Right atrium auricular region (tissue), 2 donors: ENCODE results near the gene IPO11. TPM values are rescaled to one million over a fixed set of nuclear protein-coding genes. Genes with fewer than 3 reads are reported as not detected.

Experiments
- DNase-seq: peaks from one replicate; pipeline ENCODE4 v3.0.0-alpha.2; 2019; ENCODE audit warnings: low spot score
- H3K27ac ChIP-seq, 2 donors: fragments of 200-600 bp; sonication (generic); 1 replicate in 1 of 2; 2 replicates in 1 of 2; pipeline ENCODE4 v1.5.1; 2016 to 2019
- H3K27me3 ChIP-seq, 2 donors: fragments of 200-600 bp; sonication (generic); one replicate each; pipeline versions ENCODE4 v1.5.1 to v1.6.0; 2017 to 2019
- H3K36me3 ChIP-seq: fragments of 200-600 bp; sonication (generic); one replicate; pipeline ENCODE4 v1.5.1; 2016
- H3K4me1 ChIP-seq, 2 donors: fragments of 200-600 bp; sonication (generic); one replicate each; pipeline versions ENCODE4 v1.5.1 to v1.6.0; 2017 to 2019
- H3K4me3 ChIP-seq, 2 donors: fragments of 200-600 bp; sonication (generic); 1 replicate in 1 of 2; 2 replicates in 1 of 2; pipeline ENCODE4 v1.5.1; 2017 to 2019; ENCODE audit warnings: mild to moderate bottlenecking in 1 of 2, moderate library complexity in 1 of 2
- H3K9me3 ChIP-seq, 2 donors: fragments of 200-600 bp; sonication (generic); one replicate each; pipeline ENCODE4 v1.5.1; 2019
- CTCF ChIP-seq, 2 donors: fragments of 200-600 bp; sonication (generic); IDR thresholded peaks; one replicate each; pipeline ENCODE4 v1.5.1; 2019; ENCODE audit warnings: antibody characterized with exemption in 2 of 2
- total RNA-seq, 2 donors: library from RNA; depleted of rRNA; stranded (reverse); fragments of >200 nt; gene quantifications; one replicate each; pipeline ENCODE4 v1.1.0, GENCODE V29; 2016

Gene IPO11
- total RNA-seq, 2 donors from 2014 or later: 19.2 to 24.6 TPM

GRCh38 chr5:62585751-62586150 is 173.2 kb downstream of the IPO11 start:
- H3K4me1 ChIP-seq: no peaks in the 10 kb centered on the region
- no peaks in the 10 kb centered on the region for H3K36me3 ChIP-seq
- DNase-seq: no peak
- no peak overlapping the region for H3K4me3 ChIP-seq
- H3K27ac ChIP-seq: no peak overlapping the region
- no peaks in the 10 kb centered on the region for H3K27me3 ChIP-seq
- no peak for TF ChIP-seq CTCF (IDR thresholded peaks at IDR 0.05)
- H3K9me3 ChIP-seq: no peaks in the 10 kb centered on the region

GRCh38 chr5:62587737-62588136 is 175.2 kb downstream of the IPO11 start:
- no peaks in the 10 kb centered on the region for H3K4me1 ChIP-seq
- no peaks in the 10 kb centered on the region for H3K27me3 ChIP-seq
- no peak overlapping the region for H3K27ac ChIP-seq
- H3K9me3 ChIP-seq: no peaks in the 10 kb centered on the region
- no peak overlapping the region for H3K4me3 ChIP-seq
- no peak for DNase-seq
- TF ChIP-seq CTCF (IDR thresholded peaks at IDR 0.05): no peak
- H3K36me3 ChIP-seq: no peaks in the 10 kb centered on the region

DNA sequence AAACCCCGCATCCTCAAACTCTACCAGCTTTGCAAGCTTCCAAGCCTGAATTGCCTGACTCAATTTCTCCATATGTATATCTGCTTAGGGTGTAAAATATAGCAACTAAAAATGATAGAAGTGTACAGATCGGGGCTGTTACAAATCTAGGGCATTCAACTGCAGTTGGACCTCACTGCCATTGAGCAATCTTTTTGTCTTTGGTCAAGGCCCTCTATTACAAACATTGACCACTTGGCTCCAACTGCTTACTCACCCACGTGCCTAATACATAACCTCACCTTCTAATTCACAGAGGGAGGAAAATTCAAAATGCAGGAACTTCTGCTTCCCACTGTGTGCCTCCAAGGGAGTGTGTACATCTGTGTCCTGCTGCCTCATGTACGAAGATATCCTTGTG is 176.1 kb downstream of the IPO11 start:
- Histone ChIP-seq H3K27me3 (no peaks in the 10 kb centered on the region), H3K4me1 (no peaks in the 10 kb centered on the region), H3K36me3 (no peaks in the 10 kb centered on the region), H3K9me3 (no peaks in the 10 kb centered on the region), H3K27ac (no peak overlapping the region), H3K4me3 (no peak overlapping the region)
- no peak for TF ChIP-seq CTCF (IDR thresholded peaks at IDR 0.05)
- no peak for DNase-seq

DNA sequence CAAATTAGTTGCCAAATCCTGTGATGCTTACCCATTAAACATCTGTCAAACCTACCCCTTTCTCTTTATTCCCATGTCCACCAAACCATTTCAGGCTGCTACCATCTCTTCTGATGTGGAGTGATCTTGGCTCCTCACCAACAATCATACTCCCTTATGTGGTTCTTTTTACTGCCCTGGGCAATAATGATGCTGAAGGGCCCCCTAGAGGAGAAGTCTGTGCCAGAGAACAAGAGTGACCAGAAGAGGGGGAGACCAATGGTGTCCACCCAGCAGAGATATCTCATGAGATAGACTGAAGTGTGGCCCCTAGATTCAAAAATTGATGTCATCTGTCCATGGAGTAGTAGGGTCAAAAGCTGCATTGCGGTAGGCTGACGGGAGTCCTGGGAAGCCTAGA is 176.9 kb downstream of the IPO11 start:
- no peaks in the 10 kb centered on the region for H3K4me1 ChIP-seq
- no peak overlapping the region for H3K27ac ChIP-seq
- no peaks in the 10 kb centered on the region for H3K9me3 ChIP-seq
- no peak for TF ChIP-seq CTCF (IDR thresholded peaks at IDR 0.05)
- H3K4me3 ChIP-seq: no peak overlapping the region
- DNase-seq: no peak
- H3K27me3 ChIP-seq: no peaks in the 10 kb centered on the region
- no peaks in the 10 kb centered on the region for H3K36me3 ChIP-seq

DNA sequence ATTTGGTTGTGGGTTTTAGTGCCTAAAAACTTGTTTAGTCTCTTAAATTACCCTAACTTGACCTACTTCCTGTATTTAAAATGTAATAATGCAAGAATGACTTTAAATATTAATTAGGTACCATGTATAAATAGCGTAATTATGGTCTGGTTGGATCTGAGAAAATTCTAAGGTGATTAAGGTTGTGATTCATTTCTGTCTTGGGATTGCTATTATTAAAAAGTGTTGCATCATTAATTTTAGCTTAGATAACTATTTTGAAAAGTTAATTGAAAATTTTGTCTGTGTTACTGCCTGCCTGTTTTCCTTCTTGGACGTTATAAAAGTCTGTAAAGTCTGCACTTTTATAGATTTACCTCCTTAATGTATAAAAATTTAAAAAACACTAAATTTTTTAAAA is 177.8 kb downstream of the IPO11 start:
- TF ChIP-seq CTCF (IDR thresholded peaks at IDR 0.05): no peak
- no peaks in the 10 kb centered on the region for H3K27me3 ChIP-seq
- H3K27ac ChIP-seq: no peak overlapping the region
- no peaks in the 10 kb centered on the region for H3K9me3 ChIP-seq
- H3K36me3 ChIP-seq: no peaks in the 10 kb centered on the region
- H3K4me1 ChIP-seq: no peaks in the 10 kb centered on the region
- H3K4me3 ChIP-seq: no peak overlapping the region
- no peak for DNase-seq

DNA sequence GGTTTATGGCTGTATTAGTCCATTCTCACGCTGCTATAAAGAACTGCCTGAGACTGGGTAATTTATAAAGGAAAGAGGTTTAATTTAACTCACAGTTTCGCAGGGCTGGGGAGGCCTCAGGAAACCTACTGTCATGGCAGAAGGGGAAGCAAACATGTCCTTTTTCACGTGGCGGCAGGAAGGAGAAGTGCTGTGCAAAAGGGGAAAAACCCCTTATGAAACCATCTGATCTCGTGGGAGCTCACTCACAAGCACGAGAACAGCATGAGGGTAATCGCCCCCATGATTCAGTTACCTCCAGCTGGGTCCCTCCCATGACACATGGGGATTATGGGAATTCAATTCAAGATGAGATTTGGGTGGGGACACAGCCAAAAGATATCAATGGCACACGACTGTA is 180.0 kb downstream of the IPO11 start:
- no peak for TF ChIP-seq CTCF (IDR thresholded peaks at IDR 0.05)
- Histone ChIP-seq H3K36me3 (no peaks in the 10 kb centered on the region), H3K27ac (no peak overlapping the region), H3K4me1 (no peaks in the 10 kb centered on the region), H3K27me3 (no peaks in the 10 kb centered on the region), H3K4me3 (no peak overlapping the region), H3K9me3 (no peaks in the 10 kb centered on the region)
- no peak for DNase-seq
